Measurements from ENCODE around the gene AAK1.

DNA sequence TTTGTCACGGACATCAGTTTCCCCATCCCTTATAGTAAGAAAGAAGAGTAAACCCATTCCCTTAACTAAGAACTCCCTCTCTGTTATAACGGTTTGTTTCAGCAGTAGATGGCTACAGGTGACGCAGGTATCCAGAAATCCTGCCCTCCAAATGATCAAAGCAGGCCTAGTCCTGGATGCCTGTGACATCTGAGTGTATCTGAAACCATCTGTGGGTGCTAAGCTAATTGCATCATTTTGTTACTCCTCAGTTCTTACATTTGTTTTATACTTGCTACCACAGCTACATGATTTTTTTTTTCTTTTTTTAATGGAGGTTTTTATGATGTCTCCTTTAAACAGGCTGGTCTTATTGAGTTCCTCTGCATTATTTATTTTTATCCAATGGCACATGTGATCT lies 55.1 kb downstream of the AAK1 start:
- TF ChIP-seq, protein P1, sequence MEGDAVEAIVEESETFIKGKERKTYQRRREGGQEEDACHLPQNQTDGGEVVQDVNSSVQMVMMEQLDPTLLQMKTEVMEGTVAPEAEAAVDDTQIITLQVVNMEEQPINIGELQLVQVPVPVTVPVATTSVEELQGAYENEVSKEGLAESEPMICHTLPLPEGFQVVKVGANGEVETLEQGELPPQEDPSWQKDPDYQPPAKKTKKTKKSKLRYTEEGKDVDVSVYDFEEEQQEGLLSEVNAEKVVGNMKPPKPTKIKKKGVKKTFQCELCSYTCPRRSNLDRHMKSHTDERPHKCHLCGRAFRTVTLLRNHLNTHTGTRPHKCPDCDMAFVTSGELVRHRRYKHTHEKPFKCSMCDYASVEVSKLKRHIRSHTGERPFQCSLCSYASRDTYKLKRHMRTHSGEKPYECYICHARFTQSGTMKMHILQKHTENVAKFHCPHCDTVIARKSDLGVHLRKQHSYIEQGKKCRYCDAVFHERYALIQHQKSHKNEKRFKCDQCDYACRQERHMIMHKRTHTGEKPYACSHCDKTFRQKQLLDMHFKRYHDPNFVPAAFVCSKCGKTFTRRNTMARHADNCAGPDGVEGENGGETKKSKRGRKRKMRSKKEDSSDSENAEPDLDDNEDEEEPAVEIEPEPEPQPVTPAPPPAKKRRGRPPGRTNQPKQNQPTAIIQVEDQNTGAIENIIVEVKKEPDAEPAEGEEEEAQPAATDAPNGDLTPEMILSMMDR (conservative IDR thresholded peaks at IDR 0.05; ENCODE audit: low read depth, low read length): no peak
- no peak for TF ChIP-seq EZH2 (IDR thresholded peaks at IDR 0.05; ENCODE audit: borderline replicate concordance, low read depth, low read length, poor library complexity, severe bottlenecking)

All from A673 (cell line).